K562 (cell line): Measurements from ENCODE around the gene PURA. TPM values are rescaled to one million over a fixed set of nuclear protein-coding genes. Genes with fewer than 3 reads are reported as not detected.

Experiments
- ATAC-seq: fragments of 200-7000 bp; cut with Tn5 transposase; 3 replicates; pipeline ENCODE4 v1.9.1; 2020; ENCODE audit warnings: moderate library complexity
- BruUV-seq: library from RNA; stranded (reverse); fragments of 400-500 nt; replicated peaks from 2 replicates; lab custom pipeline; 2021; lab: Mats Ljungman, UMichigan
- CTCF ChIA-PET: fragments of 300-600 bp; formaldehyde crosslinking; extraction: SDS; loops from one replicate; lab custom pipeline; 2021; ENCODE audit warnings: low intra/inter-chr PET ratio; lab: Yijun Ruan, JAX
- POLR2A ChIA-PET: fragments of 300-600, 350-650 bp; sonication (Branson Sonifier 250); formaldehyde crosslinking; extraction: SDS; loops from one replicate; lab custom pipeline; 2021; ENCODE audit warnings: antibody characterized with exemption, inconsistent platforms; lab: Yijun Ruan, JAX
- DNase-seq, 4 experiments: peaks; one replicate each; pipeline versions ENCODE4 v3.0.0 to v3.0.0-alpha.2; 2011 to 2018; ENCODE audit warnings: low spot score in 3 of 4, mixed read lengths in 3 of 4; ENCODE audit errors: extremely low read depth in 1 of 4
- FAIRE-seq: peaks from 2 replicates; lab custom pipeline; 2011; peaks lifted over from hg19 to GRCh38; lab: Jason Lieb, UNC
- H2AFZ ChIP-seq: 2 replicates; pipeline ENCODE4 v1.6.0; 2011; ENCODE audit warnings: low read depth, low read length, control low read depth, inconsistent platforms
- H3K27ac ChIP-seq: fragments of 200-600 bp; 3 replicates; pipeline ENCODE4 v1.8.0; 2011; ENCODE audit warnings: low read depth, mild to moderate bottlenecking, control low read depth, inconsistent platforms, low read length, moderate library complexity, mixed read lengths; ENCODE audit errors: extremely low read depth
- H3K27me3 ChIP-seq, 2 experiments: fragments of 300-600 bp in 1 of 2; 2 replicates in 1 of 2; 3 replicates in 1 of 2; pipeline versions ENCODE4 v1.6.0 to v1.8.0; 2011; ENCODE audit warnings: inconsistent platforms in 2 of 2, low read length in 2 of 2, mild to moderate bottlenecking in 1 of 2, mixed read lengths in 1 of 2, moderate library complexity in 1 of 2; ENCODE audit not compliant: control insufficient read depth in 2 of 2, insufficient read depth in 2 of 2
- H3K36me3 ChIP-seq: fragments of 300-600 bp; 3 replicates; pipeline ENCODE4 v1.8.0; 2011; ENCODE audit warnings: mild to moderate bottlenecking, low read length, inconsistent platforms; ENCODE audit not compliant: control insufficient read depth, insufficient read depth
- H3K4me1 ChIP-seq, 2 experiments: fragments of 200-600 bp in 1 of 2; replicated peaks in 1 of 2; 2 replicates in 1 of 2; 3 replicates in 1 of 2; pipeline versions ENCODE4 v1.5.1 to v1.8.0; 2011; ENCODE audit warnings: inconsistent platforms in 2 of 2, low read length in 2 of 2, mild to moderate bottlenecking in 1 of 2, mixed read lengths in 1 of 2, moderate library complexity in 1 of 2; ENCODE audit not compliant: control insufficient read depth in 2 of 2, insufficient read depth in 2 of 2
- H3K4me2 ChIP-seq: 2 replicates; pipeline ENCODE4 v1.6.1; 2011; ENCODE audit warnings: low read length, control low read depth, inconsistent platforms, mixed read lengths; ENCODE audit not compliant: insufficient read depth
- H3K4me3 ChIP-seq: fragments of 200-600 bp; sonication (generic), shearing (Covaris generic); 2 replicates; pipeline ENCODE4 v1.5.1; 2016; ENCODE audit warnings: control low read depth, inconsistent platforms
- H3K79me2 ChIP-seq: fragments of 200-600 bp; 3 replicates; pipeline ENCODE4 v1.8.0; 2011; ENCODE audit warnings: low read length, inconsistent platforms; ENCODE audit not compliant: control insufficient read depth, insufficient read depth
- H3K9ac ChIP-seq, 2 experiments: 2 replicates each; pipeline versions ENCODE4 v1.6.0 to v1.6.1; 2011; ENCODE audit warnings: low read depth in 2 of 2, low read length in 2 of 2, control low read depth in 1 of 2, inconsistent platforms in 1 of 2, mild to moderate bottlenecking in 1 of 2, mixed read lengths in 1 of 2; ENCODE audit not compliant: insufficient read depth in 1 of 2
- H3K9me1 ChIP-seq: one replicate; pipeline ENCODE4 v1.6.0; 2011; ENCODE audit warnings: inconsistent platforms, mild to moderate bottlenecking, low read length, moderate library complexity; ENCODE audit not compliant: control insufficient read depth, insufficient read depth
- H3K9me3 ChIP-seq: replicated peaks from 2 replicates; pipeline ENCODE4 v1.5.1; 2011; ENCODE audit warnings: low read depth, low read length, inconsistent platforms; ENCODE audit not compliant: control insufficient read depth, insufficient read depth
- H4K20me1 ChIP-seq: replicated peaks from 2 replicates; pipeline ENCODE4 v1.6.1; 2011; ENCODE audit warnings: low read length, inconsistent platforms, mixed read lengths; ENCODE audit not compliant: control insufficient read depth, insufficient read depth
- WGBS: fragments of 100-300 bp; shearing (Covaris generic); methylation state at CpG from one replicate; pipeline ENCODE4 v1.1.6; 2016; ENCODE audit warnings: low coverage, mixed read lengths; ENCODE audit not compliant: insufficient coverage; ENCODE audit errors: missing lambda C conversion rate; 5-methylcytosine and 5-hydroxymethylcytosine counted together
- in situ Hi-C: fragments of 300-500 bp; cut with MboI; formaldehyde crosslinking; loops from 4 replicates; pipeline ENCODE4 v1.15.0; 2018; ENCODE audit warnings: inconsistent platforms, mixed read lengths
- intact Hi-C: fragments of 100-400 bp; cut with micrococcal nuclease; formaldehyde crosslinking; loops from 2 replicates; pipeline ENCODE4 v1.14.2; 2022
- polyA plus RNA-seq, 8 experiments: library from polyadenylated mRNA; depleted of rRNA in 4 of 8; stranded (reverse) in 5 of 8; unstranded in 3 of 8; fragments of >200 nt; fragmentation: Nextera tagmentation in 2 of 8; fragmentation: Illumina TruSeq in 1 of 8; extraction: Ambion mirVana in 2 of 8; extraction: Trizol in 1 of 8; gene quantifications; 2 replicates each; pipeline versions ENCODE4 v1.2.1 to v1.2.3, GENCODE V29; 2011 to 2014; ENCODE audit warnings: inconsistent platforms in 1 of 8, missing spikeins in 1 of 8
- total RNA-seq, 7 experiments: library from RNA; depleted of rRNA in 6 of 7; stranded (reverse); fragments of >200 nt in 6 of 7; fragmentation: Illumina TruSeq in 2 of 7; extraction: Trizol in 2 of 7; gene quantifications; 2 replicates each; pipeline versions ENCODE4 v1.2.1 to v1.2.3, GENCODE V29; 2011 to 2021; ENCODE audit warnings: low replicate concordance in 1 of 7
- TF ChIP-seq, protein P1 (sequence below): fragments of 200-800 bp; sonication (Bioruptor generic); IDR thresholded peaks from 2 replicates; pipeline ENCODE4 v1.6.1; 2016; ENCODE audit warnings: missing genetic modification characterization, missing compliant biosample characterization
- TF ChIP-seq, protein P2 (sequence below), 3 experiments: IDR thresholded peaks in 2 of 3; conservative IDR thresholded peaks in 1 of 3; 2 replicates each; pipeline ENCODE4 v1.5.1; 2011 to 2012; ENCODE audit warnings: low read length in 3 of 3, mild to moderate bottlenecking in 3 of 3, control low read depth in 2 of 3, improper control_type of control experiment in 1 of 3, inconsistent platforms in 1 of 3, low read depth in 1 of 3, mixed read lengths in 1 of 3, moderate library complexity in 1 of 3; ENCODE audit not compliant: insufficient read depth in 2 of 3

The PURA gene
- total and polyA plus RNA-seq, 9 of the 15 experiments (the other 6 are each of a cell fraction or from before 2014, with no cell fraction given): 3.2 to 11.1 (median 5.4) TPM

- H3K36me3 ChIP-seq: no peaks in the 10 kb centered on the region
- no peak overlapping the region for H3K4me2 ChIP-seq
- H3K9ac ChIP-seq: no peak overlapping the region
- DNase-seq (peak in 2 of 4 experiments; percentile 75 to 77), ATAC-seq (peak; percentile 19; the same call in 2 of the 3 replicates), FAIRE-seq (peak; percentile 32)
- ChIA-PET POLR2A (no interaction called here), CTCF (no interaction called here)
- H4K20me1 ChIP-seq: peaks cover 26% of the 10 kb centered on the region
- no TSS peak for BruUV-seq
- H3K79me2 ChIP-seq: no peaks in the 10 kb centered on the region
- H3K9me1 ChIP-seq: no peaks in the 10 kb centered on the region
- H2AFZ ChIP-seq: no peak overlapping the region
- TF ChIP-seq, protein P1, sequence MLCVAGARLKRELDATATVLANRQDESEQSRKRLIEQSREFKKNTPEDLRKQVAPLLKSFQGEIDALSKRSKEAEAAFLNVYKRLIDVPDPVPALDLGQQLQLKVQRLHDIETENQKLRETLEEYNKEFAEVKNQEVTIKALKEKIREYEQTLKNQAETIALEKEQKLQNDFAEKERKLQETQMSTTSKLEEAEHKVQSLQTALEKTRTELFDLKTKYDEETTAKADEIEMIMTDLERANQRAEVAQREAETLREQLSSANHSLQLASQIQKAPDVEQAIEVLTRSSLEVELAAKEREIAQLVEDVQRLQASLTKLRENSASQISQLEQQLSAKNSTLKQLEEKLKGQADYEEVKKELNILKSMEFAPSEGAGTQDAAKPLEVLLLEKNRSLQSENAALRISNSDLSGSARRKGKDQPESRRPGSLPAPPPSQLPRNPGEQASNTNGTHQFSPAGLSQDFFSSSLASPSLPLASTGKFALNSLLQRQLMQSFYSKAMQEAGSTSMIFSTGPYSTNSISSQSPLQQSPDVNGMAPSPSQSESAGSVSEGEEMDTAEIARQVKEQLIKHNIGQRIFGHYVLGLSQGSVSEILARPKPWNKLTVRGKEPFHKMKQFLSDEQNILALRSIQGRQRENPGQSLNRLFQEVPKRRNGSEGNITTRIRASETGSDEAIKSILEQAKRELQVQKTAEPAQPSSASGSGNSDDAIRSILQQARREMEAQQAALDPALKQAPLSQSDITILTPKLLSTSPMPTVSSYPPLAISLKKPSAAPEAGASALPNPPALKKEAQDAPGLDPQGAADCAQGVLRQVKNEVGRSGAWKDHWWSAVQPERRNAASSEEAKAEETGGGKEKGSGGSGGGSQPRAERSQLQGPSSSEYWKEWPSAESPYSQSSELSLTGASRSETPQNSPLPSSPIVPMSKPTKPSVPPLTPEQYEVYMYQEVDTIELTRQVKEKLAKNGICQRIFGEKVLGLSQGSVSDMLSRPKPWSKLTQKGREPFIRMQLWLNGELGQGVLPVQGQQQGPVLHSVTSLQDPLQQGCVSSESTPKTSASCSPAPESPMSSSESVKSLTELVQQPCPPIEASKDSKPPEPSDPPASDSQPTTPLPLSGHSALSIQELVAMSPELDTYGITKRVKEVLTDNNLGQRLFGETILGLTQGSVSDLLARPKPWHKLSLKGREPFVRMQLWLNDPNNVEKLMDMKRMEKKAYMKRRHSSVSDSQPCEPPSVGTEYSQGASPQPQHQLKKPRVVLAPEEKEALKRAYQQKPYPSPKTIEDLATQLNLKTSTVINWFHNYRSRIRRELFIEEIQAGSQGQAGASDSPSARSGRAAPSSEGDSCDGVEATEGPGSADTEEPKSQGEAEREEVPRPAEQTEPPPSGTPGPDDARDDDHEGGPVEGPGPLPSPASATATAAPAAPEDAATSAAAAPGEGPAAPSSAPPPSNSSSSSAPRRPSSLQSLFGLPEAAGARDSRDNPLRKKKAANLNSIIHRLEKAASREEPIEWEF (CRISPR knock-in tag): no peak
- TF ChIP-seq, protein P2, sequence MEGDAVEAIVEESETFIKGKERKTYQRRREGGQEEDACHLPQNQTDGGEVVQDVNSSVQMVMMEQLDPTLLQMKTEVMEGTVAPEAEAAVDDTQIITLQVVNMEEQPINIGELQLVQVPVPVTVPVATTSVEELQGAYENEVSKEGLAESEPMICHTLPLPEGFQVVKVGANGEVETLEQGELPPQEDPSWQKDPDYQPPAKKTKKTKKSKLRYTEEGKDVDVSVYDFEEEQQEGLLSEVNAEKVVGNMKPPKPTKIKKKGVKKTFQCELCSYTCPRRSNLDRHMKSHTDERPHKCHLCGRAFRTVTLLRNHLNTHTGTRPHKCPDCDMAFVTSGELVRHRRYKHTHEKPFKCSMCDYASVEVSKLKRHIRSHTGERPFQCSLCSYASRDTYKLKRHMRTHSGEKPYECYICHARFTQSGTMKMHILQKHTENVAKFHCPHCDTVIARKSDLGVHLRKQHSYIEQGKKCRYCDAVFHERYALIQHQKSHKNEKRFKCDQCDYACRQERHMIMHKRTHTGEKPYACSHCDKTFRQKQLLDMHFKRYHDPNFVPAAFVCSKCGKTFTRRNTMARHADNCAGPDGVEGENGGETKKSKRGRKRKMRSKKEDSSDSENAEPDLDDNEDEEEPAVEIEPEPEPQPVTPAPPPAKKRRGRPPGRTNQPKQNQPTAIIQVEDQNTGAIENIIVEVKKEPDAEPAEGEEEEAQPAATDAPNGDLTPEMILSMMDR (IDR thresholded peaks at IDR 0.05 in 2 of 3, conservative IDR thresholded peaks at IDR 0.05 in 1 of 3; ENCODE audit: insufficient read depth in 2 of 3, low read depth in 1 of 3, low read length in 3 of 3): peak; percentile 11 to 22 (median 21); a peak in 1 of 6 replicates
- 1% methylated on average over 6 of the region's 6 CpGs for WGBS
- H3K9me3 ChIP-seq: no peaks in the 10 kb centered on the region
- H3K4me3 ChIP-seq: no peak overlapping the region
- H3K27ac ChIP-seq: no peak overlapping the region
- intact Hi-C loops: no loop called here
- peaks cover 2 to 20% of the 10 kb centered on the region in 2 experiments; a peak in 3 of 5 replicates for H3K4me1 ChIP-seq
- H3K27me3 ChIP-seq: peaks cover 0 to 22% of the 10 kb centered on the region in 2 experiments; a peak in 2 of 5 replicates
- in situ Hi-C loops: no loop called here
These were observed 34.6 kb downstream of the PURA start for GRCh38 chr5:140148508-140148907.
